Psoas muscle (tissue), 8 donors: Measurements from ENCODE around the gene GPS1. TPM values are rescaled to one million over a fixed set of nuclear protein-coding genes. Genes with fewer than 3 reads are reported as not detected.

Experiments used
- ATAC-seq, 4 donors: fragments of 200-7000 bp; cut with Tn5 transposase; one replicate each; pipeline ENCODE4 v1.9.1; 2020; ENCODE audit warnings: moderate library complexity in 3 of 4, mild to moderate bottlenecking in 2 of 4
- DNase-seq, 2 donors: peaks; one replicate each; pipeline ENCODE4 v3.0.0-alpha.2; 2020
- H3K27ac ChIP-seq: fragments of 200-600 bp; one replicate; pipeline ENCODE4 v1.8.0; 2022
- H3K27me3 ChIP-seq, 3 donors: fragments of 200-600 bp in 1 of 3; one replicate each; pipeline versions ENCODE4 v1.6.1 to v1.8.0; 2013 to 2022; ENCODE audit warnings: low read length in 2 of 3, mild to moderate bottlenecking in 2 of 3, moderate library complexity in 1 of 3; ENCODE audit not compliant: insufficient read depth in 3 of 3
- H3K36me3 ChIP-seq, 2 donors: fragments of 200-600 bp in 1 of 2; one replicate each; pipeline versions ENCODE4 v1.6.1 to v1.8.0; 2013 to 2022; ENCODE audit warnings: low read depth in 1 of 2, mild to moderate bottlenecking in 1 of 2, moderate library complexity in 1 of 2; ENCODE audit not compliant: insufficient read depth in 1 of 2
- H3K4me1 ChIP-seq: fragments of 200-600 bp; one replicate; pipeline ENCODE4 v1.8.0; 2022
- H3K4me3 ChIP-seq: fragments of 200-600 bp; one replicate; pipeline ENCODE4 v1.8.0; 2022; ENCODE audit warnings: mild to moderate bottlenecking
- H3K9me3 ChIP-seq: fragments of 200-600 bp; one replicate; pipeline ENCODE4 v1.8.0; 2022
- WGBS, 3 donors: extraction: QIAGEN DNeasy Blood & Tissue Kit; methylation state at CpG; one replicate each; pipeline versions ENCODE4 v1.1.6 to v1.1.7; 2013; 5-methylcytosine and 5-hydroxymethylcytosine counted together
- intact Hi-C, 2 donors: fragments of 100-400 bp; cut with DNase I; formaldehyde crosslinking; loops; one replicate each; pipeline versions ENCODE4 v1.11.0 to v1.14.2; 2022
- polyA plus RNA-seq, 3 donors: library from polyadenylated mRNA; stranded (reverse); fragments of 200-250 nt; gene quantifications; one replicate each; pipeline ENCODE4 v1.2.3, GENCODE V29; 2013
- total RNA-seq, 4 donors: library from RNA; stranded (reverse); fragmentation: NEBNext Ultra II Directional in 2 of 4; extraction: Animal tissue kit (Norgen Biotek cat#: 25700) in 2 of 4; gene quantifications; one replicate each; pipeline versions ENCODE4 v1.2.1 to v1.2.4, GENCODE V29; 2021 to 2023
- TF ChIP-seq, protein P1 (sequence below): fragments of 200-600 bp; IDR thresholded peaks from one replicate; pipeline ENCODE4 v1.8.0; 2022; ENCODE audit warnings: antibody characterized with exemption
- donor health status: healthy with polysubstance abuse.
- donor health status: DM: no; HTN: no; CAD: no; lungs with moderate emphysema.
- donor health status: Bipolar disorder and iron deficiency.
- donor health status: healthy.
- donor health status: DM: yes; HTN: yes; CAD: no.
- donor health status: DM: no; HTN: no; CAD: no.
- donor health status: DM: no; HTN: no; CAD: no.
- donor health status: DM: yes; HTN: yes; CAD: no.

Gene GPS1
- total and polyA plus RNA-seq, 7 donors, result 87.1 to 114 (median 104) TPM

DNA sequence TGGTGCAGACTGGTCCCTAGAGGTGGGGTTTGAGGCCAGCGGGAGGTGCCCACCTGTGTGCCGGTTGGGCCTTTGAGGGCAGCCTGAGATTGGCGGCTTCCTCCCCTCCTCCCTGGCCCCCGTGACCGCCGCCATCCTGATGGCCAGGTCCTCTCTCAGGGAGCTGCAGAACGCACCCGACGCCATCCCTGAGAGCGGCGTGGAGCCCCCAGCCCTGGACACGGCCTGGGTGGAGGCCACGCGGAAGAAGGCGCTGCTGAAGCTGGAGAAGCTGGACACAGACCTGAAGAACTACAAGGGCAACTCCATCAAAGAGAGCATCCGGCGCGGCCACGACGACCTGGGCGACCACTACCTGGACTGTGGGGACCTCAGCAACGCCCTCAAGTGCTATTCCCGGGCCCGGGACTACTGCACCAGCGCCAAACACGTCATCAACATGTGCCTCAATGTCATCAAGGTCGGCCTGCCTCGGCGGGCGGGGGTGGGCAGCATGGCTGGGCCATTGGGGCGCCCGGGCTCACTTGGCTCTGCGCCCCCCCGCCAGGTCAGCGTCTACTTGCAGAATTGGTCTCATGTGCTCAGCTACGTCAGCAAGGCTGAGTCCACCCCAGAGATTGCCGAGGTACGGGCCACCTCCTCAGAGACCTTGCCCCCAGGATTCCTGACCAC lies 2.8 kb downstream of the GPS1 start:
- ATAC-seq, result no peak
- WGBS, 3 donors, result 89 to 91% (median 90%) methylated on average over 34 to 38 of the region's 38 CpGs
- peaks cover 0 to 71% of the 10 kb centered on the region in 2 donors for H3K36me3 ChIP-seq
- intact Hi-C loops, result no loop called here
- no peak overlapping the region for H3K4me3 ChIP-seq
- H3K9me3 ChIP-seq, result no peaks in the 10 kb centered on the region
- peak; percentile 14 to 47 for DNase-seq
- H3K4me1 ChIP-seq, result peaks cover 26% of the 10 kb centered on the region
- no peak overlapping the region for H3K27ac ChIP-seq
- TF ChIP-seq, protein P1, sequence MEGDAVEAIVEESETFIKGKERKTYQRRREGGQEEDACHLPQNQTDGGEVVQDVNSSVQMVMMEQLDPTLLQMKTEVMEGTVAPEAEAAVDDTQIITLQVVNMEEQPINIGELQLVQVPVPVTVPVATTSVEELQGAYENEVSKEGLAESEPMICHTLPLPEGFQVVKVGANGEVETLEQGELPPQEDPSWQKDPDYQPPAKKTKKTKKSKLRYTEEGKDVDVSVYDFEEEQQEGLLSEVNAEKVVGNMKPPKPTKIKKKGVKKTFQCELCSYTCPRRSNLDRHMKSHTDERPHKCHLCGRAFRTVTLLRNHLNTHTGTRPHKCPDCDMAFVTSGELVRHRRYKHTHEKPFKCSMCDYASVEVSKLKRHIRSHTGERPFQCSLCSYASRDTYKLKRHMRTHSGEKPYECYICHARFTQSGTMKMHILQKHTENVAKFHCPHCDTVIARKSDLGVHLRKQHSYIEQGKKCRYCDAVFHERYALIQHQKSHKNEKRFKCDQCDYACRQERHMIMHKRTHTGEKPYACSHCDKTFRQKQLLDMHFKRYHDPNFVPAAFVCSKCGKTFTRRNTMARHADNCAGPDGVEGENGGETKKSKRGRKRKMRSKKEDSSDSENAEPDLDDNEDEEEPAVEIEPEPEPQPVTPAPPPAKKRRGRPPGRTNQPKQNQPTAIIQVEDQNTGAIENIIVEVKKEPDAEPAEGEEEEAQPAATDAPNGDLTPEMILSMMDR, result no peak
- H3K27me3 ChIP-seq, result no peaks in the 10 kb centered on the region

DNA sequence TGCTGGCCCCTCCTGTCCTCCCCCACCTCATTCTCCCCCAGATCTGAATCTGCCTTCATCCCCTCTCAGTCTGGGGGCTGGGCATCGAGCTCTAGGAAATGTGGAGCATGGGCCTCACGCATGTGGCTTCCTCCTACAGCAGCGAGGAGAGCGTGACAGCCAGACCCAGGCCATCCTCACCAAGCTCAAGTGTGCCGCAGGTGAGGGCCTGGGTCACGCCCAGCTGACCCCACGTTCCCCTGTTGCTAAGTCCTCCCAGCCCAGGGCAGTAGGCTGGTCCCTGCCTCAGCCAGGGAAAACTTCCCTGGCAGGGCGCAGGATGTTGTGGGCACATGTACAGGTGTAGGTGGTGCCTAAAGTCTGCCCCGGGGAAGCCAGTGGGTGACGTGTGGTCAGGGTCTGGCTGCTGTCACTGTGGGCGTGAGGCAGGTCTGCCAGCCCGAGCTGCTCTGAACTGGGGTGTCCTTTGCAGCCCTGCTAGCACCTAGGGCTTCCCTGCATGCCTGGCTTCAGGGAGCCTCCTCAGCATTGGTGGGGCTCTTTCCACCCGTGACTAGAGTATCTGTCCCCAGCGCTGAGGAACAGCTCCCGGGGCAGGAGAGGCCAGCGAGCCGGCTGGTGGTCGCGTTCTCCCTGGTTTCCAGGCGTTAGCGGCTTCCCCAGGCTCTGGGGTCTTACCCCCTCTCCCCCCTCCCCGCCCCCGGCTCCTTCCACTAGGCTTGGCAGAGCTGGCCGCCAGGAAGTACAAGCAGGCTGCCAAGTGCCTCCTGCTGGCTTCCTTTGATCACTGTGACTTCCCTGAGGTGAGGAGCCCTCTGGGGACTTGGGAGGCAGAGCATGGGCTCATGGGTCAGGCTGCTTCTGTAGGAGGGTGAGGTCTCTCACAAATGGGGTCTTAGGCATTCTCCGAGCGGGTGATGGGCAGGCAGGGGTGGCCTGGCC lies 3.6 kb downstream of the GPS1 start:
- WGBS, 3 donors, result 76 to 84% (median 82%) methylated on average over 22 to 26 of the region's 26 CpGs
- peaks cover 0 to 71% of the 10 kb centered on the region in 2 donors for H3K36me3 ChIP-seq
- TF ChIP-seq, protein P1, result no peak

GRCh38 chr17:82055965-82056728 lies 4.4 kb downstream of the GPS1 start:
- H3K27me3 ChIP-seq, result no peaks in the 10 kb centered on the region
- 86 to 93% (median 88%) methylated on average over 28 of the region's 28 CpGs for WGBS, 3 donors
- H3K4me3 ChIP-seq, result no peak overlapping the region
- H3K4me1 ChIP-seq, result peaks cover 15% of the 10 kb centered on the region
- H3K9me3 ChIP-seq, result no peaks in the 10 kb centered on the region
- peak in 1 of 2 donors; percentile 47 for DNase-seq
- no peak overlapping the region for H3K27ac ChIP-seq
- H3K36me3 ChIP-seq, result peaks cover 6 to 80% of the 10 kb centered on the region in 2 donors
- intact Hi-C loops, result no loop called here
- TF ChIP-seq, protein P1, result no peak
- ATAC-seq, result no peak

More for the DNA sequence above, 3.6 kb downstream of the GPS1 start:
- ATAC-seq (no peak), DNase-seq (peak in 1 of 2 donors; percentile 51)
- Histone ChIP-seq H3K27ac (no peak overlapping the region), H3K4me3 (no peak overlapping the region), H3K27me3 (no peaks in the 10 kb centered on the region), H3K4me1 (peaks cover 21% of the 10 kb centered on the region), H3K9me3 (no peaks in the 10 kb centered on the region)
- intact Hi-C loops, result no loop called here

- Histone ChIP-seq H3K36me3 (peaks cover 7 to 85% of the 10 kb centered on the region in 2 donors), H3K9me3 (no peaks in the 10 kb centered on the region), H3K27ac (no peak overlapping the region), H3K4me3 (no peak overlapping the region), H3K4me1 (peaks cover 15% of the 10 kb centered on the region), H3K27me3 (no peaks in the 10 kb centered on the region)
- 79 to 86% (median 81%) methylated on average over 28 to 29 of the region's 29 CpGs for WGBS, 3 donors
- TF ChIP-seq, protein P1, result no peak
- intact Hi-C loops, result no loop called here
- ATAC-seq (no peak), DNase-seq (peak; percentile 16 to 53)
Observed at GRCh38 chr17:82056729-82057621, 5.3 kb downstream of the GPS1 start.
